HCT116 (cell line): Measurements from ENCODE around the gene ZBTB7C. TPM values are rescaled to one million over a fixed set of nuclear protein-coding genes. Genes with fewer than 3 reads are reported as not detected.

Source experiments
- ATAC-seq: fragments of 200-7000 bp; cut with Tn5 transposase; 2 replicates; pipeline ENCODE4 v1.9.1; 2020; ENCODE audit warnings: mild to moderate bottlenecking, moderate library complexity
- BruUV-seq: library from RNA; stranded (reverse); fragments of 400-500 nt; replicated peaks from 2 replicates; lab custom pipeline; 2021; lab: Mats Ljungman, UMichigan
- CTCF ChIA-PET: fragments of 300-600 bp; sonication (Branson Sonifier 250); formaldehyde crosslinking; loops from one replicate; lab custom pipeline; 2021; ENCODE audit warnings: antibody characterized with exemption; lab: Charles Lee
- POLR2A ChIA-PET: fragments of 300-600, 350-600 bp; sonication (Branson Sonifier 250); formaldehyde crosslinking; loops from one replicate; lab custom pipeline; 2021; ENCODE audit warnings: antibody characterized with exemption; lab: Charles Lee
- RAD21 ChIA-PET, 2 experiments: fragments of 300-600 bp; sonication (Branson Sonifier 250); formaldehyde crosslinking; loops; one replicate each; lab custom pipeline; 2023; ENCODE audit warnings: low total read pairs in 2 of 2; ENCODE audit not compliant: uncharacterized antibody in 2 of 2, unreplicated experiment in 2 of 2, low non-redundant PET in 1 of 2; lab: Charles Lee
- DNase-seq: peaks from one replicate; pipeline ENCODE4 v3.0.0-alpha.2; 2010; ENCODE audit warnings: low read depth, low spot score
- H2AFZ ChIP-seq: fragments of 200-600 bp; shearing (Covaris generic), sonication (generic); 2 replicates; pipeline ENCODE4 v1.6.1; 2017; ENCODE audit warnings: low read depth, mixed run types, mixed read lengths, antibody characterized with exemption, low read length; ENCODE audit not compliant: poor library complexity, severe bottlenecking
- H3K27ac ChIP-seq: 2 replicates; pipeline ENCODE4 v1.5.1; 2012; ENCODE audit warnings: low read depth, low read length
- H3K27me3 ChIP-seq: fragments of 200-600 bp; sonication (generic); 2 replicates; pipeline ENCODE4 v1.6.1; 2016; ENCODE audit warnings: mixed run types, low read length, mixed read lengths; ENCODE audit not compliant: insufficient read depth
- H3K36me3 ChIP-seq, 2 experiments: fragments of 200-500 bp in 1 of 2; fragments of 200-600 bp in 1 of 2; sonication (Bioruptor generic) in 1 of 2; sonication (generic) in 1 of 2; 2 replicates each; pipeline versions ENCODE4 v1.5.1 to v1.6.1; 2014 to 2016; ENCODE audit warnings: low read length in 2 of 2, inconsistent platforms in 1 of 2, mixed read lengths in 1 of 2, mixed run types in 1 of 2; ENCODE audit not compliant: insufficient read depth in 2 of 2, control insufficient read depth in 1 of 2
- H3K4me1 ChIP-seq, 2 experiments: fragments of 200-600 bp in 1 of 2; sonication (generic) in 1 of 2; 2 replicates each; pipeline versions ENCODE4 v1.5.1 to v1.6.1; 2012 to 2017; ENCODE audit warnings: low read length in 2 of 2, inconsistent platforms in 1 of 2, mild to moderate bottlenecking in 1 of 2, mixed read lengths in 1 of 2, mixed run types in 1 of 2, moderate library complexity in 1 of 2; ENCODE audit not compliant: insufficient read depth in 2 of 2, control insufficient read depth in 1 of 2
- H3K4me2 ChIP-seq: fragments of 200-600 bp; sonication (generic); 2 replicates; pipeline ENCODE4 v1.6.1; 2017; ENCODE audit warnings: mixed run types, low read length, mixed read lengths
- H3K4me3 ChIP-seq, 2 experiments: fragments of 200-600 bp in 1 of 2; sonication (generic) in 1 of 2; replicated peaks in 1 of 2; 2 replicates each; pipeline ENCODE4 v1.5.1; 2011 to 2016; ENCODE audit warnings: low read length in 2 of 2, control low read depth in 1 of 2, low read depth in 1 of 2, mild to moderate bottlenecking in 1 of 2, mixed read lengths in 1 of 2, mixed run types in 1 of 2
- H3K79me2 ChIP-seq: fragments of 200-600 bp; sonication (generic); 2 replicates; pipeline ENCODE4 v1.6.1; 2017; ENCODE audit warnings: mild to moderate bottlenecking, mixed run types, low read length, moderate library complexity, mixed read lengths; ENCODE audit not compliant: insufficient read depth
- H3K9ac ChIP-seq: fragments of 200-600 bp; sonication (generic); 2 replicates; pipeline ENCODE4 v1.6.1; 2016; ENCODE audit warnings: low read length, mixed read lengths
- H3K9me2 ChIP-seq: fragments of 200-600 bp; sonication (generic), shearing (Covaris generic); 2 replicates; pipeline ENCODE4 v1.6.1; 2017; ENCODE audit warnings: mixed run types, mild to moderate bottlenecking, moderate library complexity; ENCODE audit not compliant: insufficient read depth
- H3K9me3 ChIP-seq, 2 experiments: fragments of 200-500 bp in 1 of 2; fragments of 200-600 bp in 1 of 2; sonication (Bioruptor generic) in 1 of 2; sonication (generic) in 1 of 2; 2 replicates each; pipeline ENCODE4 v1.6.1; 2014 to 2017; ENCODE audit warnings: low read length in 2 of 2, mixed read lengths in 2 of 2, inconsistent platforms in 1 of 2, low read depth in 1 of 2, mild to moderate bottlenecking in 1 of 2, mixed run types in 1 of 2, moderate library complexity in 1 of 2; ENCODE audit not compliant: control insufficient read depth in 1 of 2, insufficient read depth in 1 of 2
- H4K20me1 ChIP-seq: fragments of 200-600 bp; sonication (generic), shearing (Covaris generic); 2 replicates; pipeline ENCODE4 v1.6.1; 2017; ENCODE audit warnings: mixed run types, mild to moderate bottlenecking, moderate library complexity; ENCODE audit not compliant: insufficient read depth
- FOSL1 ChIP-seq: IDR thresholded peaks from 2 replicates; pipeline ENCODE4 v1.6.1; 2012; ENCODE audit warnings: low read depth
- POLR2AphosphoS5 ChIP-seq: IDR thresholded peaks from 2 replicates; pipeline ENCODE4 v1.6.1; 2011; ENCODE audit warnings: mild to moderate bottlenecking, low read depth, low read length, moderate library complexity
- YY1 ChIP-seq: IDR thresholded peaks from 2 replicates; pipeline ENCODE4 v1.6.1; 2011; ENCODE audit warnings: low read length, low read depth, moderate library complexity, mild to moderate bottlenecking; ENCODE audit not compliant: insufficient replicate concordance; ENCODE audit errors: extremely low read depth
- ZBTB33 ChIP-seq: IDR thresholded peaks from 2 replicates; pipeline ENCODE4 v1.6.1; 2011; ENCODE audit warnings: mild to moderate bottlenecking, low read length, moderate library complexity; ENCODE audit not compliant: insufficient replicate concordance; ENCODE audit errors: extremely low read depth
- ZNF274 ChIP-seq: fragments of 200-500 bp; sonication (Bioruptor generic); IDR thresholded peaks from 2 replicates; pipeline ENCODE4 v1.6.1; 2014; ENCODE audit warnings: mild to moderate bottlenecking, low read depth, low read length, inconsistent platforms
- intact Hi-C: fragments of 100-400 bp; cut with micrococcal nuclease; formaldehyde crosslinking; loops from 2 replicates; pipeline ENCODE4 v1.10.0; 2022
- total RNA-seq: library from RNA; stranded (reverse); gene quantifications from one replicate; pipeline ENCODE4 v1.2.1, GENCODE V29; 2021; ENCODE audit not compliant: unreplicated experiment

ZBTB7C gene
- total RNA-seq, 1 experiment from 2014 or later, result 0.37 TPM

- H3K27me3 ChIP-seq, result no peaks in the 10 kb centered on the region
- H3K9ac ChIP-seq, result no peak overlapping the region
- TF ChIP-seq FOSL1 (no peak), ZBTB33 (no peak), ZNF274 (no peak), YY1 (no peak), POLR2AphosphoS5 (no peak)
- TF ChIP-seq, all 23 proteins: peak for 0
- ATAC-seq (no peak), DNase-seq (no peak)
- BruUV-seq, result no TSS peak
- Histone ChIP-seq H3K79me2 (no peaks in the 10 kb centered on the region), H3K36me3 (no peaks in the 10 kb centered on the region), H3K4me2 (no peak overlapping the region), H2AFZ (no peak overlapping the region), H3K9me2 (no peaks in the 10 kb centered on the region), H3K27ac (no peak overlapping the region), H3K4me1 (peaks cover 6 to 15% of the 10 kb centered on the region in 2 experiments; a peak in 2 of 4 replicates), H3K4me3 (no peak overlapping the region), H3K9me3 (no peaks in the 10 kb centered on the region), H4K20me1 (no peaks in the 10 kb centered on the region)
- ChIA-PET RAD21 (no interaction called here), CTCF (no interaction called here), POLR2A (no interaction called here)
- intact Hi-C loops, result no loop called here
Measured at GRCh38 chr18:48132797-48133655, 276.2 kb downstream of the ZBTB7C start.
